NCI-H526 treated with DMSO at 0.1 percent for 48 hours (cell line): ENCODE results near the gene COL27A1.
"Not testable (repeated sequence)": the region's sequence is repeated elsewhere in the genome, so short reads cannot be mapped to it uniquely, and the experiment has no call there.

Source experiments
- DNase-seq: peaks from one replicate; lab custom pipeline; 2025; lab: John Stamatoyannopoulos, UW

COL27A1 gene

GRCh38 chr9:114308361-114308950, 153.1 kb downstream of the COL27A1 start:
- DNase-seq: no peak

- no peak for DNase-seq
These were observed 153.8 kb downstream of the COL27A1 start for GRCh38 chr9:114309096-114309495.

- DNase-seq: no peak
These were observed 155.4 kb downstream of the COL27A1 start for GRCh38 chr9:114310471-114311450.

GRCh38 chr9:114311571-114312512, 156.5 kb downstream of the COL27A1 start:
- DNase-seq: no peak

GRCh38 chr9:114312513-114312875, 157.2 kb downstream of the COL27A1 start:
- DNase-seq: no peak

GRCh38 chr9:114313186-114313585, 157.8 kb downstream of the COL27A1 start:
- DNase-seq: no peak

- DNase-seq: no peak
These were observed 159.0 kb downstream of the COL27A1 start for GRCh38 chr9:114314256-114314867.

- no peak for DNase-seq
These were observed 159.8 kb downstream of the COL27A1 start for GRCh38 chr9:114314881-114315722.

GRCh38 chr9:114315723-114316363, 160.5 kb downstream of the COL27A1 start:
- no peak for DNase-seq

GRCh38 chr9:114316605-114317230, 161.4 kb downstream of the COL27A1 start:
- no peak for DNase-seq

- DNase-seq: no peak
These were observed 162.5 kb downstream of the COL27A1 start for GRCh38 chr9:114317665-114318357.

GRCh38 chr9:114318416-114318815, 163.1 kb downstream of the COL27A1 start:
- no peak for DNase-seq

- DNase-seq: no peak
These were observed 163.8 kb downstream of the COL27A1 start for GRCh38 chr9:114319147-114319546.

GRCh38 chr9:114320710-114321109, 165.4 kb downstream of the COL27A1 start:
- DNase-seq: not testable (repeated sequence)

GRCh38 chr9:114321759-114322158, 166.4 kb downstream of the COL27A1 start:
- DNase-seq: no peak

GRCh38 chr9:114322160-114322818, 167.0 kb downstream of the COL27A1 start:
- DNase-seq: not testable (repeated sequence)

GRCh38 chr9:114322831-114323531, 167.6 kb downstream of the COL27A1 start, which contains the start of gene ORM1:
TSS of gene ORM1 (plus strand) at chr9:114323098. CDS start at chr9:114323134, 36 bp downstream.
- DNase-seq: not testable (repeated sequence)

- DNase-seq: not testable (repeated sequence)
These were observed 168.5 kb downstream of the COL27A1 start for GRCh38 chr9:114323849-114324248.
